Activated CD4-positive, CD25-positive, alpha-beta regulatory T cell treated with anti-CD3 and anti-CD28 coated beads, Interleukin-2, amount 50 U/mL, for 24 hours (primary cell): Measurements from ENCODE around the gene AJAP1.
"Not testable (repeated sequence)": the region's sequence is repeated elsewhere in the genome, so short reads cannot be mapped to it uniquely, and the experiment has no call there.

Source experiments
- ATAC-seq, 2 donors: fragments of 150-1000 bp; cut with Tn5 transposase; one replicate each; pipeline ENCODE4 v1.10.0; 2021; ENCODE audit warnings: mild to moderate bottlenecking in 1 of 2, moderate library complexity in 1 of 2

AJAP1 gene

GRCh38 chr1:4658643-4659628, 4.5 kb downstream of the AJAP1 start:
- no peak for ATAC-seq

DNA sequence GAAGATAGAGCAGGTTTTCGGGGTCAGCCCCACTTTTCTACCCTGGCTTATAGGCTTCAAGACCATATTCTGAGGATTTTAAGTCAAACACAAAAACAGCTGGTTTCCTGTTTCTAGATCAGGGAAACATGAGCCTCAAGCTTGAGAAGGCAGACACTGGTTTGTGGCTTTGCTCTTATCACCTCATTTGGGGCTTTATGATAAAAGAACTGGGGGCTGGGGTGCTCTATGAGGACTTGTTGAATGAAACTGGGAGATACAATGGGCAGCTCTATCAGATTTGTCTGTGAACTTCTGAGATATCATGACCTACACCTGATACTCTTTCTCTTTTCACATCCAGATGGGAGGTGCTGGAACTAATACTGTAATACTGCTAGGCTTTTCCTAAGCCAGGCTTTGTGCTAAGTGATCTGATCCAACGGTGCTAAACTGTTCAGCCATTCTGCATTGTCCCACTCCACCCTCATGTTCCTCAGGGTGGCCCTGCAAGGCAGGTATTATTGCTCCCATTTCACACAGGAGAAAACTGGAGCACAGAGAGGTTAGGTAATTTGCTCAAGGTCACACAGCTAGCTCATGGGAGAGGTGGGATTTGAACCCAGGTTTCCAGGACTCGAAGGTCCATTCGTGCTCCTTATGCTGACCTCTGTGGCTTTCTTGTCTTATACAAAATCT, 6.6 kb downstream of the AJAP1 start:
- ATAC-seq = no peak

DNA sequence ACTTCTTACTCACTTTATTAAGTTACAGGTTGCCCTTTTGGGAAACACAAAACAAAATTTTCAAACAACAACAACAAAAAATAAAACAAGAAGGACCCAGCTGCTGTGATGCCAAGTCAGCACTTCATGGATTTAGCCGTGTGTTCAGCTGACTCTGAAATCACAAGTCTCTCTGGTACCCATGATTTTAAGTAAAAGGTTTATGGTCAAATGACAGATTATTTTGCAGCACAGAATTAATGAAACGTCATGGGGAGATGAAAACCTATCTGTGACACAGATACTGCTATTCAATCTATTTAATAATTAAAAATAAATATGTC, 7.1 kb downstream of the AJAP1 start:
- no peak for ATAC-seq

- ATAC-seq = no peak
Measured at GRCh38 chr1:4662168-4662567, 7.8 kb downstream of the AJAP1 start.

DNA sequence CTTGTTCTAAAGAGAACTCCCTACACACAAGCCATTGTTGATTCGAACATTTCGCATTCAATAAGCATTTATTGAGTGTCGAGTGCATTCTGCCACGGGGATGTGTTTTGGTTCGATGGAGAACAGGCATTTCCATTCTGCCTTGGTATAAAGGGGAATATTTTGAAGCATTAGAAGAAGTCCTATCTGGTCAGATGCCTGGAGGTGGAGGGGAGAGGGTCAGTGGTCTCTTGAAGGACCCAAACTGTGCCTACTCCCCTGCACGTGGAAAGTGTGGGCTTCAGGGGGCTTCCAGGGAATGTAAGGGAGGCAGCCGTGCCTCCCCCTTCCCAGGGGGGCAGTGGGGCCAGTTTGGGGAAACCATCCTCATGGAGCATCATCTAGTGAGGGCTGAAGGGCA, 8.3 kb downstream of the AJAP1 start:
- no peak for ATAC-seq

DNA sequence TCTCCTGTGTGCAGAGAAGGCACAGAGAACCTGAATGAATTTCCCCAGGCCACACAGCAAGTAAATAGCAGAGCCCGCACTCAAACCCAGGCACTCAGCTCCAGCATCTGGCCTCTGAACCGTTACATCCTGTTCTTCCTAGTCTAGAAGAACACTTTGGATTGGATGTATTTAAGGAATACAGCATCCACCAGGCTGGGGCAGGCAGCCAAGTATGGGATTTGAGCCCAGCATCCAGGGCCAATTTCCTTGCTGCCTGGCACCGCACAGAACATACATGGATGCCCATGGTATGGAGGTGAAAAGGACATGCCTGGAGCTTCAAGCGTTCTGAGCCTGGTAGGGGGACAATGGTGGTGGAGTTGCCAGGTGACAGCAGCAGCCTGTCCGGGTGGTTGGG, 9.7 kb downstream of the AJAP1 start:
- ATAC-seq = no peak

- ATAC-seq = no peak
Measured at GRCh38 chr1:4664606-4665005, 10.2 kb downstream of the AJAP1 start.

- no peak for ATAC-seq
Measured at GRCh38 chr1:4665456-4665855, 11.0 kb downstream of the AJAP1 start.

DNA sequence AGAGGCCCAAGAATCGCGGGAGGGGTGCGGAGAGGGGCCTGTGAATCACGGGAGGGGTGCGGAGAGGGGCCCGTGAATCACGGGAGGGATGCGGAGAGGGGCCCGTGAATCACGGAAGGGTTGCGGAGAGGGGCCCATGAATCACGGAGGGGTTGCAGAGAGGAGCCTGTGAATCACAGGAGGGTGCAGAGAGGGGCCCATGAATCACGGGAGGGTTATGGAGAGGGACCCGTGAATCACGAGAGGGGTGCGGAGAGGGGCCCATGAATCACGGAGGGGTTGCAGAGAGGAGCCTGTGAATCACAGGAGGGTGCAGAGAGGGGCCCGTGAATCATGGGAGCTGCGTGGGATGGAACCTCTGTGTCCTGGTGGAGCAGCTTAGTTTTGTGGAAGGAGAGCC, 12.3 kb downstream of the AJAP1 start:
- not testable (repeated sequence) for ATAC-seq

GRCh38 chr1:4668743-4669700, 14.6 kb downstream of the AJAP1 start:
- no peak for ATAC-seq

DNA sequence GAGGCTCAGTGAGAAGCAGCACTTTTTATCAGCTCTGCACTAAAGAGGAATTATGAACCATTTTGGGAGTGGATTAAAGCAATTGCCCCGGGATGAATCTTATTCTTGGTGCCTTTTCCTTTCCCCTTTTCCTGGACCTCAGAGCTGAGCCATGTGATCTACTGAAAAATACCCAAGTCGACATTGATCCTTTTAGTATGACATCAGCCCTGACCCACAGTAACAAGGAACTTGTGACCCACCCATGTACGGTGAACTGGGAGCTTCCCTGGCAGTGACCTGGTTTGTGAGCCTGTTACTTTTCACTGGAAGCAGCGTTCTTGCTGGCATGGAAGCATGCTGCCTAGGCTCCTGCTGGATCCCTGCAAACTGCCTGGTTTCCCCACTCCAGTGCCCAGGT, 15.9 kb downstream of the AJAP1 start:
- ATAC-seq = no peak

- ATAC-seq = no peak
Measured at GRCh38 chr1:4671828-4672227, 17.4 kb downstream of the AJAP1 start.

GRCh38 chr1:4673494-4673893, 19.1 kb downstream of the AJAP1 start:
- no peak for ATAC-seq

- no peak for ATAC-seq
Measured at GRCh38 chr1:4674117-4674516, 19.7 kb downstream of the AJAP1 start.

- ATAC-seq = no peak
Measured at GRCh38 chr1:4674676-4675075, 20.3 kb downstream of the AJAP1 start.

GRCh38 chr1:4675454-4676186, 21.2 kb downstream of the AJAP1 start:
- ATAC-seq = no peak

DNA sequence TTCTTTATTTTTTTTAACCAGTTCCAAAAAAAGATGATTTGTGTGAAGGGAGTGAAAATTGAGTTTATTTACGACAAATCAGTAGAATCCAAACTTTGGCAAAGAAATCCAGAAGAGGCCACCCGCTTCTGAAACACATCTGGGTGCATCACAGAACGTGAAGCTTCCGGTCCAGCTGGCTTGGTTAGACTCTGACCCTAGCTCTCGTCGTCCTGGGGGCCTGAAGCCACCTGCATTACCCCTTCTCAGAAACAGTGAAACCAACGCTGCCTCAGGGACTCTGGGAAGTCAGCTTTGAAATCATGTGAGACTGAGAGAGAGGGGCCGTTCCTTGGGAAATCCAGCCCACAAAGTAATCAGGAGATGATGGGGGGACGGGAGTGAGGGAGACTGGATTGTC, 21.8 kb downstream of the AJAP1 start:
- no peak for ATAC-seq

GRCh38 chr1:4677608-4678007, 23.2 kb downstream of the AJAP1 start:
- ATAC-seq = no peak

DNA sequence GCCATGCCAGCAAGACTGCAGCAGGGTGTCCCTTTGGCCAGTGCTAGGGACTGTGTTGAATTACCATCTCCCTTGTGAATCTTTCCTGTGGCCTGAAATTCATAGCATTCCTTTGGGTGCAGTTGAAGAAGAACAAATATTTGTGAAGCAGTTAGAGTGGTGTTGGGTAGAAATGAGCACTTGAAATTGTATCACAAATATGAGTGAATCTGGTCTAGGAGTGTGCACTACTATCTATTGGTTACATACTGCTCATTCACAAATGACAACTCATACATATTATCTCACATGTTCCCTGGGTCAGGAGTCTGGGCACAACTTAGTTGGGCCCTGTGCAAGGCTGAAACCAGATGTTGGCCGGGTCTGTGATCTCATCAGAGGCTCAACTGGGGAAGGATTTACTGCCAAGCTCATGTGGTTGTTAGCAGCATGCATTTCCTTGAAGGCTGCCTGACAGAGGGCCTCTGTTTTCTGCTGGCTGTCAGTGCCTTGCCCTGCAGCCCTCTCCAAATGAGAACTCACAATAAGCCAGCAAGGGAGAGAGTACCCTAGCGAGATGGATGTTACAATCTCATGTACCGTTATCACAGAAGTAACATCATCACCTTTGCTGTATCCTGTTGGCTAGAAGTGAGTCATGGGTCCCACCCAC, 23.8 kb downstream of the AJAP1 start:
- no peak for ATAC-seq

DNA sequence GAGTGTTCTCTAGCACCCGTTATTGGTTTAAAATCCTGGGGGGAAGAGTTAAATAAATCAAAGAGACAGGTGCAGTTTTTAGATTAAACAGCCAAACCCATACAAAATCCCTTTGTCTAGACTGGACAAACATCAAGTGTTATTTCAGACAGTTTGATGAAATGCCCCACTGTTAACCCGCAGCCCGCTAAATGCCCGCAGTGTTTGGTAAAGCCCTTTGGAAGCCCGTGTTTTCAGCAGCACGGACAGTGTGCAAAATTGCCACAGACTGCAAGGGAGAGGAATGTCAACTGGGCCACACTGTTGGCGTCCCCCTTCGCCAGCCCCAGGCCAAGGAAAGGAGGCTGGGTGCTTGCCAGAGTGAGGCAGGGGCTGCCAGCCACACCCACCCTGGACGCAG, 26.6 kb downstream of the AJAP1 start:
- no peak for ATAC-seq

DNA sequence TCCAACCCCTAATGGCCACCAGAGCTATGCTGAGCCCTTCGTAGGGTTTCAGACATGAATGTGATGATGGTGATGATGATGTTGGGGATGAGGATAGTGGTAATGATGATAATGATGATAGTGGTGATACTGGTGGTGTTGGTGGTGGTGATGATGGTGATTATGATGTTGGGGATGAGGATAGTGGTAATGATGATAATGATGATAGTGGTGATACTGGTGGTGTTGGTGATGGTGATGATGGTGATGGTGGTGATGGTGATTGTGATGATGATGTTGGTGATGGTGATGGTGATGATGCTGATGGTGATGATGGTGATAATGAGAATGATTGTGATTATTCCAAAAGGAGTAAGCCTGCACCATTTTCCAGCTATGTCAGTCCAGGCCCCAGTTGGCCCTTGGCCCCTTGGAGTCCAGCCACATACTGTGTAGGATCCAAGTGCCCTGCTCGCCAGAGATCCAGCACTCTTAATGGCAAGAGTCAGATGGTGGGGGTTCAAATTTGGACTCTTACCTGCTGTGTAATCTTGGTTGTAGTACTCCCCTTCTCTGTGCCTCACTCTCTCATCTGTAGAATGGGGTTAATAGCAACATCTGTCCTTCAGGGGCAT, 28.3 kb downstream of the AJAP1 start:
- ATAC-seq = no peak
